ENCODE results near the gene FOXP4.
"Not testable (repeated sequence)": the region's sequence is repeated elsewhere in the genome, so short reads cannot be mapped to it uniquely, and the experiment has no call there.

The FOXP4 gene

DNA sequence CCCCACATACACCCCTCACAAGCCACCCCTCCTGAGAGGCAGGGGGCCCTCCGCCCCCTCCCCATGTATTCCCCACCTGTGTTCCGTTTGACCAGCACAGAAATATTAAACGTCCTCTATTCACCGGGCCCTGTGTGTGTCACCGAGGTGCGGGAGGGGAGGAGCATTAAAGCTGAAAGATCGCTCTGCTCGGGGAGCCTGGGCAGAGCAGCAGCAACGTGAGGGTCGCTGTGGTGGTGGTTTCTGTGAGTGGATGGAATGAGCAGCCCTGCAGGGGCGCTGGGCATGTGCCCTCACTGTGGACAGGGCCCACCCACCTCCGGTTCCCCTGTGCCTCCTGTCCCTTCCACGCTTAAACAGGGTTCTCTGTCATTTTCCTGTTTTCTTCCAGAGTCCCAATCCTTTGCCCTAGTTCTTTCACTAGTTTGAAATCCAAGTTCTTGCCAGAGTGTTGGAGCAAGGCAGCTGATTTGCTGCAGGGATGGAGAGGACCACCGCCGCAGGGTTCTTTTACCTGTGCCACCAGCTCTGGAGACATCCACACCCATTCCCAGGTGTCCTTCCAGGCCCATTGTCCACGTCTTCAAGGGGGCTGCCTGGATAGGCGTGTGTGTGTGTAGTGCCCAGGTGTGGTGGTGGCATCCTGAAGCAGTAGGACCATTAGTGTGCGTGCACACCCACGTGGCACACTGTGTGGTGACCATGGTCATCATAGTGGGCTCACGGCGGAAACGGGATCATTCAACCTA is 54.5 kb downstream of the FOXP4 start:
- DNase-seq (ENCODE audit: low read depth): no peak

DNA sequence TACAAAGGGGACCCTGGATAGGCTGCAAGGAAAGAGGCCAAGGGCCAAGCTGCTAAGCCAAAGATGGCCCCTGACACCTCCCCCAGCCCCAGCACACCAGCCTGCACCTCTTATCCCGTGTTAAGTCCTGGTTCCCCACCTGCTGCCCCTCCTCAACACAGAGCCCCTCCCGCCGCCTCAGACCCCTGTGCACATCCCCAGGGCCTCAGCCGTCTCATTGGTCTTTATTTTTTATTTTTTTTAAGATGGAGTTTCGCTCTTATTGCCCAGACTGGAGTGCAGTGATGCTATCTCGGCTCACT is 55.0 kb downstream of the FOXP4 start:
- no peak for DNase-seq (ENCODE audit: low read depth)

DNA sequence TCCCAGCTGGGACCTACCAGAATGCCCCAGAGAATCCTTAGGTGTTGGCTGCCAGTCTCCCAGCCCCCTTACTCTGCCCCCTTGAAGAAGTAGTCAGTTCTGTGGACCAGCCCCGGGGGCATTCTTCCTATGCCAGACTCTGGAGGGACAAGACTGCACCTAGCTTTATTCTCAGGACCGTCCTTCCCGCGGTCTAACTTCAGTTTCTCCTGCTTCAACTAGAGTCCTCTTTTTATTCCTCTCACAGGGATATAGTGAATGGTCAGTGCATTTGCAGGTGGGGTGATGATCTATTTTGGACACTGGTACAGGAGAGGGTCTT is 56.2 kb downstream of the FOXP4 start:
- DNase-seq (ENCODE audit: low read depth): no peak

DNA sequence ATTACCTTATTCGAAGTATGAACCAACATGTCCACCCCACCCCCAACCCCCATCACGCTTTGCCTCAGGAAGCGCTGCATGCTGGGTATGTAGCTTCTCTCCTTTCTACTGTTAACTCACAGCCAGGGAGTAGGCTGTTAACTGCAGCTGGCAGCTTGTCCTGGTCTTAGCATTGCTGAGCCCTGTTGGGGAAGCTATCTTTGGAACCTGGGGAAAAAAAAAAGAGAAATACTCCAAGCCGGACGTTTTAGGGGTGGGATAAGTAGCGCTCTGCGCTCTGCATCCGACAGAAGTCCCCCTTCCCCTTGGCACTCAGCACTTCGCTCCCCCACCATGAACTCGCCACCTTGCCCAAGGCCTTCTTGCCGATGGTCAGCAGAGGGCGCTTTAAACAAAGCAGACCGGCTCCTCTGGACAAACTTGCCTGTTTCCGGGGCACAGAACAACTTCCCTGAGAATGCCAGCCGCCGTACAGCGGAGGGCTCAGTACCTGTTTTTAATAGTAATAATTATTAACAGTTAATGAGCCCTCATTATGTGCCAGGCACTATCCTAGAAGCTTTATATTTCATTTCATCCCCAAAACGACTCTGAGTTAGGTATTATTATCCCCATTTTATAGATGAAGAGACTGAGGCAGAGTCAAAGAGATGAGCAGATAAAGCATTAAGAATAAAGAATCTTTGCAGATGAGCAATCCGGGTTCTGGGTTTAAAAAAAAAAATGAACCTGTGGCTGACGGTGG is 56.9 kb downstream of the FOXP4 start:
- DNase-seq (ENCODE audit: low read depth): peak; percentile 72

GRCh38 chr6:41604006-41604405 is 57.8 kb downstream of the FOXP4 start:
- no peak for DNase-seq (ENCODE audit: low read depth)

- no peak for DNase-seq (ENCODE audit: low read depth)
These were observed 59.5 kb downstream of the FOXP4 start for GRCh38 chr6:41605649-41606048.

GRCh38 chr6:41607036-41607435 is 60.9 kb downstream of the FOXP4 start:
- DNase-seq (ENCODE audit: low read depth): no peak

GRCh38 chr6:41607736-41608135 is 61.6 kb downstream of the FOXP4 start:
- DNase-seq (ENCODE audit: low read depth): no peak

DNA sequence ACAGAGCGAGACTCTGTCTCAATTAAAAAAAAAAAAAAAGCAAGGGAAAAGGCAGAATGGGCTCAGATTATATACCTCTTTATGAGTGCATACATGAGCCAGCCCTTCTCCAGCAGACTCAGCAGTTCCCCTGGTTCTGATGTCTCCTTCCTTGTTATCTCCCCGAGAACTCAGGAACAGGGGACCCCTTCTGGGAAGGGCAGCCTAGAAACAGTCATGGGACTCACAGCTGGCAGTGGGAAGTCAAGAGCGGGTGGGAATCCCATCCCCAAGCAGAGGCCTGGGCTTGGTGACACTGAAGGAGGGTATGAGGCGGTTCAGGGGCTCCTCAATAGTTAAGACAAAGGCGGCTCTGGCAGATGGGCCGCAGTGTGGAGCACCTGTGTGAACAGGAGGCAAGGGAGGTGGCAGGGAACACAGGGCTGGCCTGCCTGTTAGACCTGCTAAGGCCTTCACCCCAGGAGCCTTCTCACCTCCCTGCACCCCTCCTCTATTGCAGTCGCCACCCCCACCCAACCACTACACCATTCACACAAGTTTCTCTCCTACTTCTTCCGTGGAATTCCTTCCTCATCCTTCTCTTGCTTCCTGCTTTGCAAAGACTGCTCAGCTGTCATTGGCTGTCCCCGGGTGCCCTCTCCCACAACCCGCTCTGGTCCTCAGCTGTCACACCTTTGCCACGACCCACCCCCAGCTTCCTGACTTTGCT is 62.4 kb downstream of the FOXP4 start:
- DNase-seq (ENCODE audit: low read depth): no peak

DNA sequence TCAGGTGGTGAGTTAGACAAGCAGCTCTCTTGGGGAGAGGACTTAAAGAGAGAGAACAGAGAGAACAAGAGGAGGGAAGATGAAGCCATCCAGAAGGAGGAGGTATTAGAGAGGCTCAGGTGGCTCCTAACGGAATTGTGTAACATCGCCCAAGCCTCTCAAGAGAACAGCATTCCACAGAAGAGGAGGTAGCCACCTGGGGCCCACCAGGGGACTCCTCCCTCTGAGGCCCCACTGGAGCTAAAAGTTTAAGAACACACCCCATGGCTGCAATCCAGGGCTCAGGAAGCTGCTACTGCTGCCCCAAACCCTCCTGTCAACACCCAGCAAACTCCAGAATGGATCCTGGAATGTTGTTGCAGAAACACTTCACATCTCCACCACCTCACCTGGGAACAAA is 68.5 kb downstream of the FOXP4 start:
- no peak for DNase-seq (ENCODE audit: low read depth)

- DNase-seq (ENCODE audit: low read depth): no peak
These were observed 69.1 kb downstream of the FOXP4 start for GRCh38 chr6:41615311-41615710.

GRCh38 chr6:41618598-41618997 is 72.4 kb downstream of the FOXP4 start:
- DNase-seq (ENCODE audit: low read depth): no peak

DNA sequence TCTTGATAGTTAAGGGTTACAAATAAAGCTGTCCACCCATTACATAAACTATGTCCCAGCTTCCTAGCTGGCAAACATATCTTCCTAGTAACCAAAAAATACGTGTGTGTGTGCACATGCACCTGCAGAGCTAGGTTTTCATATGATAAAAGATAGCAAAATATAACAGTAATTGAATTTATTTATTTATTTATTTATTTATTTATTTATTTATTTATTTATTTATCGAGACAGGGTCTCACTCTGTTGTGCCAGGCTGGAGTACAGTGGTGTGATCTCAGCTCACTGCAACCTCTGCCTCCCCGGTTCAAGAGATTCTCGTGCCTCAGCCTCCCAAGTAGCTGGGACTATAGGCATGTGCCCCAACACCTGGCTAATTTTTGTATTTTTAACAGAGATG is 73.0 kb downstream of the FOXP4 start:
- DNase-seq (ENCODE audit: low read depth): not testable (repeated sequence)

DNA sequence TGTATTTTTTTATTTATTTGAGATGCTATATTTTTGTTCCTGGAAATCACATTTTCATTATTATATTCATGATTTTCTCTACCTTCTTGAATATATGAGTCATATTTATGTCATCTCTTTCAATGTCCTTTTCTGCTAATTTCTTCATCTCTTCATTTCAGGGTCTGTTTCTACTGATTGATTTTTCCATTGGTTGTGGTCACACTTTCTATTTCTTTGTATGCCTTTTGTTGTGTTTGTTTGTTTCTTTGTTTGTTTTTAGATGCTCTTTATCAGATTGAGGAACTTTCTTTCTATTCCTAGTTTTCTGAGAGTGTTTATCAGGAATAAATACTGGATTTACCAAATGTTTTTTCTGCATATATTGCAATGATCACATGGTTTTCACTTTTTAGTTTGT is 75.2 kb downstream of the FOXP4 start:
- no peak for DNase-seq (ENCODE audit: low read depth)

DNA sequence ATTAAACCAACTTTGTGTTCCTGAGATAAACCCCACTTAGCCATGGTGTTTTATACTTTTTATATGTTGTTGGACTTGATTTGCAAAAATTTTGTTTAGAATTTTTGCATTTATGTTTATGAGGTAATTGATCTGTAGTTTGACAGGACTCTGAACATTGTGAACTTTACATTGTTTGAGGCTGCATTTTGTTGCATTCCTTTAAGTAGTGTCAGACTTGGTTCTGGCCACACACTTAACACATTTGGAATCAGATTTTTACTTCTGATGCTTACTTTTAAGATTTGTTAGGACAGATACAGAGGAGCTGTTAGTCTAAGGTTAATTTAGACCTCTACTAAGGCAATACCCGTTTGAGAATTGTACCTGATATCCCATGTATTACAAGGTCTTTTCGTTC is 75.6 kb downstream of the FOXP4 start:
- DNase-seq (ENCODE audit: low read depth): no peak

GRCh38 chr6:41622206-41622988 is 76.2 kb downstream of the FOXP4 start:
- DNase-seq (ENCODE audit: low read depth): no peak

- DNase-seq (ENCODE audit: low read depth): no peak
These were observed 77.1 kb downstream of the FOXP4 start for GRCh38 chr6:41623330-41623729.

- no peak for DNase-seq (ENCODE audit: low read depth)
These were observed 78.6 kb downstream of the FOXP4 start for GRCh38 chr6:41624621-41625380.

- no peak for DNase-seq (ENCODE audit: low read depth)
These were observed 79.3 kb downstream of the FOXP4 start for GRCh38 chr6:41625442-41625841.

GRCh38 chr6:41626022-41626421 is 79.8 kb downstream of the FOXP4 start:
- no peak for DNase-seq (ENCODE audit: low read depth)

- DNase-seq (ENCODE audit: low read depth): no peak
These were observed 80.7 kb downstream of the FOXP4 start for GRCh38 chr6:41626917-41627316.

DNA sequence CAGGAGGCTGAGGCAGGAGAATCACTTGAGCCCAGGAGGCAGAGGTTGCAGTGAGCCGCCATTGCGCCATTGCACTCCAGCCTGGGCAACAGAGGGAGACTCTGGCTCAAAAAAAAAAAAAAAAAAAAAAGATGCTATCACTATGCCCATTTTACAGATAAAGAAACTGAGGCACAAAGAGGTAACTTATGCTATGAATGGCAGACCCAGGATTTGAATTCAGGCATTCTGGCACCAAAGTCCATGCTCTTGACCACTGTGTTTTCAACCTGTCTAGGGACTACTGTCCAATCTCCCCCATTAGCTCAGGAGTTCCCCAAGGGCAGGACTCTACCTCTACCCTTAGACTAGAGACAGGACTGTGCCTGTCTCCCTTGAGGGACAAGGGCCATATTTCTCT is 82.9 kb downstream of the FOXP4 start:
- DNase-seq (ENCODE audit: low read depth): no peak
